ENCODE results near the gene SHANK2.

GRCh38 chr11:71250523-71251150 lies 1.7 kb downstream of the SHANK2 start:
- TF ChIP-seq EP300 (IDR thresholded peaks at IDR 0.05; ENCODE audit: borderline replicate concordance in 1 of 2, control insufficient read depth in 1 of 2, low read depth in 2 of 2, low read length in 2 of 2) = no peak
- no peak for TF ChIP-seq PAX5 (IDR thresholded peaks at IDR 0.05; ENCODE audit: borderline replicate concordance, low read depth, low read length)
- no peak for TF ChIP-seq HDAC6 (IDR thresholded peaks at IDR 0.05; ENCODE audit: unreplicated experiment)
- TF ChIP-seq NFYB (IDR thresholded peaks at IDR 0.05; ENCODE audit: insufficient read depth, low read depth, low read length) = no peak
- TF ChIP-seq CHD4 (IDR thresholded peaks at IDR 0.05) = no peak

Data from GM12878 (cell line).